K562 (cell line): ENCODE data around the gene SLAMF9. TPM values are rescaled to one million over a fixed set of nuclear protein-coding genes. Genes with fewer than 3 reads are reported as not detected.

ENCODE experiments used
- FOXP1 ChIP-seq: sonication (generic); formaldehyde crosslinking; IDR thresholded peaks from 2 replicates; pipeline ENCODE4 v1.8.0; 2022; ENCODE audit warnings: mild to moderate bottlenecking, missing genetic modification reagents
- GTF2E2 ChIP-seq: fragments of 200-800 bp; sonication (Bioruptor generic); IDR thresholded peaks from 2 replicates; pipeline ENCODE4 v1.6.1; 2016; ENCODE audit warnings: missing genetic modification characterization, missing compliant biosample characterization
- LARP7 ChIP-seq: fragments of 450-650 bp; IDR thresholded peaks from 2 replicates; pipeline ENCODE4 v1.6.1; 2016
- MITF ChIP-seq: IDR thresholded peaks from 2 replicates; pipeline ENCODE4 v1.6.1; 2014; ENCODE audit warnings: antibody characterized with exemption
- MNT ChIP-seq, 2 experiments: fragments of 450-650 bp; conservative IDR thresholded peaks; 2 replicates each; pipeline ENCODE4 v1.6.1; 2017; ENCODE audit warnings: mild to moderate bottlenecking in 2 of 2, moderate library complexity in 2 of 2
- NCOA6 ChIP-seq: fragments of 450-650 bp; IDR thresholded peaks from 2 replicates; pipeline ENCODE4 v1.6.1; 2017; ENCODE audit warnings: mild to moderate bottlenecking
- NFATC3 ChIP-seq: fragments of 450-650 bp; IDR thresholded peaks from 2 replicates; pipeline ENCODE4 v1.6.1; 2017; ENCODE audit warnings: mild to moderate bottlenecking
- RB1 ChIP-seq: fragments of 450-650 bp; IDR thresholded peaks from 2 replicates; pipeline ENCODE4 v1.6.1; 2017; ENCODE audit warnings: low read depth, mild to moderate bottlenecking
- SMAD4 ChIP-seq: fragments of 250-450 bp; sonication (Bioruptor Pico); conservative IDR thresholded peaks from 2 replicates; pipeline ENCODE4 v1.8.0; 2021; ENCODE audit warnings: inconsistent platforms, mild to moderate bottlenecking, moderate library complexity
- SMARCA4 ChIP-seq: fragments of 450-650 bp; IDR thresholded peaks from 2 replicates; pipeline ENCODE4 v1.6.1; 2016
- SUPT5H ChIP-seq: fragments of 450-650 bp; IDR thresholded peaks from 2 replicates; pipeline ENCODE4 v1.6.1; 2016
- TARDBP ChIP-seq: fragments of 450-650 bp; IDR thresholded peaks from 2 replicates; pipeline ENCODE4 v1.6.1; 2016
- XRCC5 ChIP-seq: fragments of 200-400 bp; formaldehyde crosslinking; IDR thresholded peaks from 2 replicates; pipeline ENCODE4 v1.6.1; 2017; ENCODE audit warnings: low read depth, mild to moderate bottlenecking, low read length
- ZBED1 ChIP-seq: IDR thresholded peaks from 2 replicates; pipeline ENCODE4 v1.6.1; 2014
- ZC3H4 ChIP-seq: sonication (generic); formaldehyde crosslinking; IDR thresholded peaks from 2 replicates; pipeline ENCODE4 v1.9.0; 2021; ENCODE audit warnings: missing genetic modification reagents, borderline replicate concordance
- ZNF12 ChIP-seq: sonication (generic); formaldehyde crosslinking; IDR thresholded peaks from 2 replicates; pipeline ENCODE4 v1.4.0; 2020; ENCODE audit warnings: mild to moderate bottlenecking, missing genetic modification reagents
- ZNF263 ChIP-seq: sonication (generic); formaldehyde crosslinking; IDR thresholded peaks from 2 replicates; pipeline ENCODE4 v1.8.0; 2022; ENCODE audit warnings: mild to moderate bottlenecking, missing genetic modification reagents, borderline replicate concordance
- ZNF274 ChIP-seq: IDR thresholded peaks from 2 replicates; pipeline ENCODE4 v1.6.1; 2011; ENCODE audit warnings: low read depth, mild to moderate bottlenecking, low read length, moderate library complexity, borderline replicate concordance
- ZNF316 ChIP-seq: fragments of 450-650 bp; IDR thresholded peaks from 2 replicates; pipeline ENCODE4 v1.6.1; 2016
- ZNF592 ChIP-seq: fragments of 450-650 bp; IDR thresholded peaks from 2 replicates; pipeline ENCODE4 v1.6.1; 2017; ENCODE audit warnings: antibody characterized with exemption, mild to moderate bottlenecking
- ZNF707 ChIP-seq: fragments of 250-450 bp; sonication (Bioruptor Pico); conservative IDR thresholded peaks from 2 replicates; pipeline ENCODE4 v1.8.0; 2022; ENCODE audit warnings: inconsistent platforms, mild to moderate bottlenecking, moderate library complexity
- polyA plus RNA-seq, 8 experiments: library from polyadenylated mRNA; depleted of rRNA in 4 of 8; stranded (reverse) in 5 of 8; unstranded in 3 of 8; fragments of >200 nt; fragmentation: Nextera tagmentation in 2 of 8; fragmentation: Illumina TruSeq in 1 of 8; extraction: Ambion mirVana in 2 of 8; extraction: Trizol in 1 of 8; gene quantifications; 2 replicates each; pipeline versions ENCODE4 v1.2.1 to v1.2.3, GENCODE V29; 2011 to 2014; ENCODE audit warnings: inconsistent platforms in 1 of 8, missing spikeins in 1 of 8
- total RNA-seq, 7 experiments: library from RNA; depleted of rRNA in 6 of 7; stranded (reverse); fragments of >200 nt in 6 of 7; fragmentation: Illumina TruSeq in 2 of 7; extraction: Trizol in 2 of 7; gene quantifications; 2 replicates each; pipeline versions ENCODE4 v1.2.1 to v1.2.3, GENCODE V29; 2011 to 2021; ENCODE audit warnings: low replicate concordance in 1 of 7
- TF ChIP-seq, protein P1 (sequence below): fragments of 450-650 bp; formaldehyde crosslinking; IDR thresholded peaks from 2 replicates; pipeline ENCODE4 v1.4.0; 2020; ENCODE audit warnings: mild to moderate bottlenecking

Gene SLAMF9
- total and polyA plus RNA-seq, 9 of the 15 experiments (the other 6 are each of a cell fraction or from before 2014, with no cell fraction given) = 0.13 to 0.21 TPM; not detected in 7

DNA sequence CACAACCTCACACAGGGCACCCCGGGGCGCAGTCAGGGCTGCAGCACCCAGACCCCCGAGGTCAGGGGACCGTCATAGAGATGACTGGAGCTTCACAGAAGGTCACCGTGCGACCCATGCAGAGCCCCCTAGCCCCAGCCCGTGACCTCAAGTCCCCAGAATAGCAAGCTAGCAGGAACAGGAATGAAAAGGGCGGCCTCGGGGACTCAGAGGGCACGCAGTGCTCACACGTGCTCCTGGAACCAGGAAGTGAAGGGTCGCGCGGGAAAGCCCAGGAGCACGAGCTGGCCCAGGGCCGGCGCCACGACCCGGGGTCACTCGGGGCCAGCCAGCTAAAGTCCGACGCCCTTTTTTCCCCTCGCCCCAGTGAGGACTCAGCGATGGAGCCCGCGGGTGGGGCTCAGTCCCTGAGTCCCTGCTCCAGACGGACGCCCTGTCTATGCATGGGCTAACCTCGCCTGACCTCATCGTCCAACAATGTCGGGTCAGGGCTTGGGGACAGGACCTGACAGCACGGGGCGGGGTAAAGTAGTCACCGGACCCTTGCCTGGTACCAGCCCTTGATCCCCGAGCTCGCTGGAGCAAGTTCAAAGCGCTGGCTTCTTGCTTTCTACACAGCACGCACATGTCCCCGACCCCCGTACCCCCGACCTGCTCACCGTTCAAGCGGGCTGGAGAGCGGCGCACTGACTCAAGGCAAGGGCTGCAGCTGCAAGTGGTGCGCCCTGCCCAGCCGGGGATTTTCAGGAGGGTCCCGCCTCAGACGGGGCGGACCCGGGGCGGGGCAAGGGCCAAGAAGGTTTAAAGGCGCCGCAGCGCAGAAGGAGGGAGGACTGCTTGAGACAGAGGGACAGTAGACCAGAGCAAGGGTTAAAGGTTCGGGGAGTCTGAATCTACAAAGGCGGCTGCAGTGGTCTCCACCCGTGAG, 29.0 kb downstream of the SLAMF9 start, which contains the start of gene TAGLN2 (continued):
- TF ChIP-seq ZNF592 (peak; percentile 73), SUPT5H (peak; percentile 97), MNT (conservative IDR thresholded peaks at IDR 0.05) (peak; percentile 88 to 90), ZBED1 (no peak), ZC3H4 (CRISPR knock-in tag) (peak; percentile 95), NFATC3 (no peak), ZNF12 (peak; percentile 66), FOXP1 (peak; percentile 81; the same call in 1 of the 2 replicates), NCOA6 (peak; percentile 47; the same call in 1 of the 2 replicates), XRCC5 (peak; percentile 45), ZNF707 (CRISPR knock-in tag) (no peak), RB1 (peak; percentile 9; the same call in 1 of the 2 replicates), LARP7 (no peak), SMAD4 (CRISPR knock-in tag) (peak; percentile 55; the same call in 1 of the 2 replicates), SMARCA4 (0 out of 2 replicates have a peak, but pooled peaks have one; percentile 5), GTF2E2 (tag) (peak; percentile 51; the same call in 1 of the 2 replicates), TARDBP (peak; percentile 54; the same call in 1 of the 2 replicates), ZNF316 (no peak), MITF (no peak; the same call in 1 of the 2 replicates), ZNF274 (no peak), ZNF263 (CRISPR knock-in tag) (peak; percentile 92)
- TF ChIP-seq, protein P1, sequence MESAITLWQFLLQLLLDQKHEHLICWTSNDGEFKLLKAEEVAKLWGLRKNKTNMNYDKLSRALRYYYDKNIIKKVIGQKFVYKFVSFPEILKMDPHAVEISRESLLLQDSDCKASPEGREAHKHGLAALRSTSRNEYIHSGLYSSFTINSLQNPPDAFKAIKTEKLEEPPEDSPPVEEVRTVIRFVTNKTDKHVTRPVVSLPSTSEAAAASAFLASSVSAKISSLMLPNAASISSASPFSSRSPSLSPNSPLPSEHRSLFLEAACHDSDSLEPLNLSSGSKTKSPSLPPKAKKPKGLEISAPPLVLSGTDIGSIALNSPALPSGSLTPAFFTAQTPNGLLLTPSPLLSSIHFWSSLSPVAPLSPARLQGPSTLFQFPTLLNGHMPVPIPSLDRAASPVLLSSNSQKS (CRISPR knock-in tag) = no peak
